ENCODE data around the gene FMN2. TPM values are rescaled to one million over a fixed set of nuclear protein-coding genes. Genes with fewer than 3 reads are reported as not detected.

The FMN2 gene
- total RNA-seq, 1 donor from 2014 or later = 1.7 TPM

- no peaks in the 10 kb centered on the region for H3K9me3 Mint-ChIP-seq
- H3K4me1 Mint-ChIP-seq = peaks cover 3% of the 10 kb centered on the region
- peaks cover 5% of the 10 kb centered on the region for H3K36me3 Mint-ChIP-seq
- Histone ChIP-seq H2AFZ (replicated peaks) (no peak overlapping the region), H3F3A (ENCODE audit: low read depth) (no peaks in the 10 kb centered on the region), H3K4me3 (no peak overlapping the region), H3K79me2 (ENCODE audit: low read depth) (no peaks in the 10 kb centered on the region), H3K9ac (no peak overlapping the region), H3K4me1 (peaks cover 4% of the 10 kb centered on the region), H3K36me3 (no peaks in the 10 kb centered on the region), H3K27me3 (no peaks in the 10 kb centered on the region), H4K20me1 (ENCODE audit: low read depth) (no peaks in the 10 kb centered on the region), H3K9me3 (ENCODE audit: low read depth) (no peaks in the 10 kb centered on the region), H3K27ac (no peak overlapping the region), H3K4me2 (no peak overlapping the region)
- no peak for DNase-seq (ENCODE audit: low spot score)
- no peak for TF ChIP-seq EZH2 (IDR thresholded peaks at IDR 0.05)
- TF ChIP-seq CTCF (IDR thresholded peaks at IDR 0.05) = no peak
- TF ChIP-seq EZH2phosphoT487 (IDR thresholded peaks at IDR 0.05) = no peak
- no peak overlapping the region for H3K4me3 Mint-ChIP-seq
- no peaks in the 10 kb centered on the region for H3K27me3 Mint-ChIP-seq (ENCODE audit: insufficient read depth, low read depth)
- no peak overlapping the region for H3K27ac Mint-ChIP-seq
Observed at GRCh38 chr1:240134596-240134995, 42.9 kb downstream of the FMN2 start.

GRCh38 chr1:240136402-240136801, 44.7 kb downstream of the FMN2 start:
- no peak overlapping the region for H3K4me2 ChIP-seq
- no peaks in the 10 kb centered on the region for H3K36me3 ChIP-seq
- no peak for DNase-seq (ENCODE audit: low spot score)
- no peaks in the 10 kb centered on the region for H3K9me3 Mint-ChIP-seq
- H3K4me1 ChIP-seq = peaks cover 4% of the 10 kb centered on the region
- TF ChIP-seq CTCF (IDR thresholded peaks at IDR 0.05) (no peak), EZH2phosphoT487 (IDR thresholded peaks at IDR 0.05) (no peak), EZH2 (IDR thresholded peaks at IDR 0.05) (no peak)
- no peaks in the 10 kb centered on the region for H3K27me3 Mint-ChIP-seq (ENCODE audit: insufficient read depth, low read depth)
- H3K4me1 Mint-ChIP-seq = peaks cover 3% of the 10 kb centered on the region
- H3K27ac ChIP-seq = no peak overlapping the region
- no peaks in the 10 kb centered on the region for H3K9me3 ChIP-seq (ENCODE audit: low read depth)
- H3K27me3 ChIP-seq = no peaks in the 10 kb centered on the region
- H2AFZ ChIP-seq (replicated peaks) = no peak overlapping the region
- H3K79me2 ChIP-seq (ENCODE audit: low read depth) = no peaks in the 10 kb centered on the region
- H3K4me3 Mint-ChIP-seq = no peak overlapping the region
- no peak overlapping the region for H3K9ac ChIP-seq
- H4K20me1 ChIP-seq (ENCODE audit: low read depth) = no peaks in the 10 kb centered on the region
- H3F3A ChIP-seq (ENCODE audit: low read depth) = no peaks in the 10 kb centered on the region
- peaks cover 5% of the 10 kb centered on the region for H3K36me3 Mint-ChIP-seq
- no peak overlapping the region for H3K4me3 ChIP-seq
- no peak overlapping the region for H3K27ac Mint-ChIP-seq

- H3K4me2 ChIP-seq = no peak overlapping the region
- H3K9me3 ChIP-seq (ENCODE audit: low read depth) = no peaks in the 10 kb centered on the region
- H3K9me3 Mint-ChIP-seq = no peaks in the 10 kb centered on the region
- H3K27ac ChIP-seq = no peak overlapping the region
- H4K20me1 ChIP-seq (ENCODE audit: low read depth) = no peaks in the 10 kb centered on the region
- peaks cover 3% of the 10 kb centered on the region for H3K4me1 Mint-ChIP-seq
- no peak overlapping the region for H3K27ac Mint-ChIP-seq
- H3K4me3 ChIP-seq = no peak overlapping the region
- H3K27me3 ChIP-seq = no peaks in the 10 kb centered on the region
- no peaks in the 10 kb centered on the region for H3K79me2 ChIP-seq (ENCODE audit: low read depth)
- no peaks in the 10 kb centered on the region for H3K36me3 ChIP-seq
- TF ChIP-seq EZH2phosphoT487 (IDR thresholded peaks at IDR 0.05) (no peak), EZH2 (IDR thresholded peaks at IDR 0.05) (no peak), CTCF (IDR thresholded peaks at IDR 0.05) (no peak)
- no peak for DNase-seq (ENCODE audit: low spot score)
- H3K27me3 Mint-ChIP-seq (ENCODE audit: insufficient read depth, low read depth) = no peaks in the 10 kb centered on the region
- no peak overlapping the region for H2AFZ ChIP-seq (replicated peaks)
- peaks cover 4% of the 10 kb centered on the region for H3K4me1 ChIP-seq
- no peak overlapping the region for H3K4me3 Mint-ChIP-seq
- no peaks in the 10 kb centered on the region for H3F3A ChIP-seq (ENCODE audit: low read depth)
- no peak overlapping the region for H3K9ac ChIP-seq
- peaks cover 9% of the 10 kb centered on the region for H3K36me3 Mint-ChIP-seq
Observed at GRCh38 chr1:240138867-240139266, 47.2 kb downstream of the FMN2 start.
